ENCODE measurements around the gene EDC3. TPM values are rescaled to one million over a fixed set of nuclear protein-coding genes. Genes with fewer than 3 reads are reported as not detected.
"Not testable (repeated sequence)": the region's sequence is repeated elsewhere in the genome, so short reads cannot be mapped to it uniquely, and the experiment has no call there.

EDC3 gene
- total and polyA plus RNA-seq, 7 donors: 7.8 to 24.1 (median 19.6) TPM

- 87 to 93% (median 90%) methylated on average over 3 of the region's 3 CpGs for WGBS, 3 donors
- Histone ChIP-seq H3K9me3 (no peaks in the 10 kb centered on the region), H3K4me1 (no peaks in the 10 kb centered on the region), H3K27ac (no peak overlapping the region), H3K4me3 (no peak overlapping the region), H3K27me3 (ENCODE audit: insufficient read depth in 3 of 3, low read length in 2 of 3) (no peaks in the 10 kb centered on the region), H3K36me3 (ENCODE audit: insufficient read depth in 1 of 2, low read depth in 1 of 2) (no peaks in the 10 kb centered on the region)
- ATAC-seq (no peak), DNase-seq (no peak)
- intact Hi-C loops (cut with DNase I): no loop called here
- no peak for TF ChIP-seq CTCF (IDR thresholded peaks at IDR 0.05)
Observed at GRCh38 chr15:74733269-74733668, 37.4 kb upstream of the EDC3 start.

- Histone ChIP-seq H3K9me3 (no peaks in the 10 kb centered on the region), H3K27ac (no peak overlapping the region), H3K36me3 (ENCODE audit: insufficient read depth in 1 of 2, low read depth in 1 of 2) (no peaks in the 10 kb centered on the region), H3K4me3 (no peak overlapping the region), H3K4me1 (peaks cover under 1% of the 10 kb centered on the region), H3K27me3 (ENCODE audit: insufficient read depth in 3 of 3, low read length in 2 of 3) (no peaks in the 10 kb centered on the region)
- no peak for TF ChIP-seq CTCF (IDR thresholded peaks at IDR 0.05)
- intact Hi-C loops (cut with DNase I): no loop called here
- 73 to 77% (median 75%) methylated on average over 5 of the region's 5 CpGs for WGBS, 3 donors
- ATAC-seq: no peak
- DNase-seq: no peak
Observed at GRCh38 chr15:74732846-74733245, 37.0 kb upstream of the EDC3 start.

GRCh38 chr15:74730619-74731316 lies 34.9 kb upstream of the EDC3 start:
- 81 to 86% (median 81%) methylated on average over 7 of the region's 7 CpGs for WGBS, 3 donors
- no peaks in the 10 kb centered on the region for H3K9me3 ChIP-seq

GRCh38 chr15:74729372-74729771 lies 33.5 kb upstream of the EDC3 start:
- H3K27ac ChIP-seq; DNase-seq; H3K36me3 ChIP-seq (ENCODE audit: insufficient read depth in 1 of 2, low read depth in 1 of 2); H3K9me3 ChIP-seq; ATAC-seq; H3K4me3 ChIP-seq; H3K27me3 ChIP-seq (ENCODE audit: insufficient read depth in 3 of 3, low read length in 2 of 3); intact Hi-C loops (cut with DNase I): not testable (repeated sequence)
- peaks cover 17% of the 10 kb centered on the region for H3K4me1 ChIP-seq
- WGBS, 3 donors: 68 to 71% (median 69%) methylated on average over 5 to 6 of the region's 6 CpGs

More at GRCh38 chr15:74730619-74731316, 34.9 kb upstream of the EDC3 start:
- Histone ChIP-seq H3K27me3 (ENCODE audit: insufficient read depth in 3 of 3, low read length in 2 of 3) (no peaks in the 10 kb centered on the region), H3K36me3 (ENCODE audit: insufficient read depth in 1 of 2, low read depth in 1 of 2) (no peaks in the 10 kb centered on the region), H3K27ac (no peak overlapping the region), H3K4me3 (no peak overlapping the region), H3K4me1 (peaks cover 17% of the 10 kb centered on the region)
- no peak for TF ChIP-seq CTCF (IDR thresholded peaks at IDR 0.05)
- intact Hi-C loops (cut with DNase I): no loop called here
- ATAC-seq: no peak
- DNase-seq: no peak

- H3K4me1 ChIP-seq: peaks cover 17% of the 10 kb centered on the region
- H3K27ac ChIP-seq; H3K9me3 ChIP-seq; H3K4me3 ChIP-seq; H3K27me3 ChIP-seq (ENCODE audit: insufficient read depth in 3 of 3, low read length in 2 of 3); intact Hi-C loops (cut with DNase I); DNase-seq; ATAC-seq; H3K36me3 ChIP-seq (ENCODE audit: insufficient read depth in 1 of 2, low read depth in 1 of 2): not testable (repeated sequence)
- 69 to 88% (median 85%) methylated on average over 14 to 20 of the region's 30 CpGs for WGBS, 3 donors
Observed at GRCh38 chr15:74728699-74729098, 32.9 kb upstream of the EDC3 start.

Measured in psoas muscle (tissue), 8 donors.